Measurements from ENCODE around the gene MYH13.

The MYH13 gene

DNA sequence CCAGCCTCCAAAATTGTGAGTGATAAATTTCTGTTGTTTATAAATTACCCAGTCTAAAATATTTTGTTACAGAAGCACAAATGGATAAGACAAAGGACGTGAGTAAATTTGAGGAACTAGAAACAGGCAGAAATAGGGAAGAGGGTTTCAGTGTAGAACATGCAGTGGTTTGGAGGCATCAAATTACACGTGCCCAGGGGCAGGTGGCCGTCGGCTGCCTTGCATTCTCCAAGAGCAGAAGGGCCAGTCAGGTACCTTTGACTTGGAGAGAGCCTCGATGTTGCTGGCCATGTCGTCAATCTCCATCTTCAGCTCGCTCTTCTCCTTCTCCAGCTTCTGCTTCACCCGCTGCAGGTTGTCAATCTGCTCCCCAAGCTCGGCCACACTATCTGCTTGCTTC, 54.3 kb downstream of the MYH13 start:
- DNase-seq (ENCODE audit: extremely low read depth, low read depth): no peak
- TF ChIP-seq, protein P1, sequence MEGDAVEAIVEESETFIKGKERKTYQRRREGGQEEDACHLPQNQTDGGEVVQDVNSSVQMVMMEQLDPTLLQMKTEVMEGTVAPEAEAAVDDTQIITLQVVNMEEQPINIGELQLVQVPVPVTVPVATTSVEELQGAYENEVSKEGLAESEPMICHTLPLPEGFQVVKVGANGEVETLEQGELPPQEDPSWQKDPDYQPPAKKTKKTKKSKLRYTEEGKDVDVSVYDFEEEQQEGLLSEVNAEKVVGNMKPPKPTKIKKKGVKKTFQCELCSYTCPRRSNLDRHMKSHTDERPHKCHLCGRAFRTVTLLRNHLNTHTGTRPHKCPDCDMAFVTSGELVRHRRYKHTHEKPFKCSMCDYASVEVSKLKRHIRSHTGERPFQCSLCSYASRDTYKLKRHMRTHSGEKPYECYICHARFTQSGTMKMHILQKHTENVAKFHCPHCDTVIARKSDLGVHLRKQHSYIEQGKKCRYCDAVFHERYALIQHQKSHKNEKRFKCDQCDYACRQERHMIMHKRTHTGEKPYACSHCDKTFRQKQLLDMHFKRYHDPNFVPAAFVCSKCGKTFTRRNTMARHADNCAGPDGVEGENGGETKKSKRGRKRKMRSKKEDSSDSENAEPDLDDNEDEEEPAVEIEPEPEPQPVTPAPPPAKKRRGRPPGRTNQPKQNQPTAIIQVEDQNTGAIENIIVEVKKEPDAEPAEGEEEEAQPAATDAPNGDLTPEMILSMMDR (IDR thresholded peaks at IDR 0.05; ENCODE audit: low read depth, low read length): no peak

DNA sequence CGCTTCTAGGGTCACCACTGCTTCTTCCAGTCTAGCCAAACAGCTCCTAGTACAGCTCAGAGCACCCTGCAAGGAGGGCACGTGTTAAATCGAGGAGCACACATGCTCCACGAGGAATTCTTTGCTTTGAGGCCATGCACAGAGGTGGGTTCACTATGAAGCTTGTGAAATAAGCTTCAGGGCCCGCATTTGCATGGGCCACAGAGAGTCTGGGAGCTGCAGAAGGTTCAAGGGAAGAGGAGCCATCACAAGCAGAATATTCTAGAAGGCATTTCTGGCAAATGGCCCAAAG, 55.3 kb downstream of the MYH13 start:
- TF ChIP-seq, protein P1 (IDR thresholded peaks at IDR 0.05; ENCODE audit: low read depth, low read length): no peak
- DNase-seq (ENCODE audit: extremely low read depth, low read depth): no peak

DNA sequence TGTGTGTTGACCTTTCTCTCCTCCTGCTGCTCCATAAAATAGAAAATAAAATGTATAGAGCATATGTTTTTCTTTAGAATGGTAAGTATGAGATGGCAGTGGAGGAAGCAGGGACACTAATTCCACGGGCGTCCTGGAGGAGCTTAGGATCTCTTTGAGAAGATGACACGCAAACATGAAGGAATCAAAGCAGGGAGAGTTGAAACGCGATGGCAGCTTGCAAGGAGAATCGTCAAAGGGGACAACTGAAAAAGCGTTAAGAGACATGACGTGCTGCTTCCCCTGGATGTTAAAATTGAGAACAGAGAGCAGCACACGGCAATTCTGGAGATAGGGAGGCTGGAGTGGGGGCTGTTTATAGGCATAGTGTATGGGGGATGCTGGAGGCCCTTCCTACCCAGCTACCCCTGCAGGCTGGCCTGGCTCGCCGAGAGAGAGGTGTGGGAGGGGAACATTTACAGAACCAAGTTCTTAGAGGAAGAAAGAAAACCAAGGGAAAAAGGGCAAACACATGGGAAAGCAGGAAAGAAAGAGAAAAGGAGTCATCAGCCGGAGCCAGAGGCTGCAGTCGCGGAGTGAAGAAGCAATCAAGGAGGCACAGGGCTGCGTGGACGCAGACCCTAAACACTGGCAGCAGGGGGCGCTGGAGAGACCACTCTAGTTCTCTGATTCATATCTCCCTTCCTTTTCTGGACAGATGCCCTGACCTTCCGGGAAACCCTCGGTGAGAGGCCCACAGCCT, 55.8 kb downstream of the MYH13 start:
- peak; percentile 19 for DNase-seq (ENCODE audit: extremely low read depth, low read depth)
- TF ChIP-seq, protein P1 (IDR thresholded peaks at IDR 0.05; ENCODE audit: low read depth, low read length): peak; percentile 73

GRCh38 chr17:10314329-10314728, 58.5 kb downstream of the MYH13 start:
- DNase-seq (ENCODE audit: extremely low read depth, low read depth): no peak
- TF ChIP-seq, protein P1 (IDR thresholded peaks at IDR 0.05; ENCODE audit: low read depth, low read length): no peak

DNA sequence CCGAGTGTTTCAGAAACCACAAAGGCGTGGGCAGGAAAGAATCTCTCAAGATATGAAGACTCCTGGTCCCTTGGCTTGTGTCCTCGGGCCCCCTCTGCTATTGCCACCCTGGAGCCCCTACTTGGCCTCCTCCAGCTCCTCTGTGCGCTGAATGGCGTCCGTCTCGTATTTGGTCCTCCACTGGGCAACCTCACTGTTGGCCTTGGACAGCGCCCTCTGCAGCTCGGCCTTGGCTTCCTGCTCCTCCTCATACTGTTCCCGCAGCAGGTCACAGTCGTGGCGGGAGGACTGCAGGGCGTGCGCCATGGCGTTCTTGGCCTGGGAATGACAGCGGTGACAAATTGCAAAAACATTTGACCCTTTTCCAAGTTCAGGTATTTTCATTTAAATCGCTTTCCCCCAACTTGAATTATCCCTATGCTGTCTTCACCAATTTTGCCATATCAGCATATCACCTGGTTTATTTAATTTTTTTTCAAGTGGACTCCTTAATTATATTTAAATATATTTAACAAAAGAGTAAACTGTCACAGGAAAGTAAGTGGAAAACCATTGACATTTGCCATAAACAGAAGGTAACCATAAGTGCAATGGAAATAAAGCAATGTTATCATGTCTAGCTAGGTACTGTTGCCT, 59.7 kb downstream of the MYH13 start:
- TF ChIP-seq, protein P1 (IDR thresholded peaks at IDR 0.05; ENCODE audit: low read depth, low read length): no peak

GRCh38 chr17:10311131-10311530, 61.7 kb downstream of the MYH13 start:
- no peak for DNase-seq (ENCODE audit: extremely low read depth, low read depth)
- TF ChIP-seq, protein P1 (IDR thresholded peaks at IDR 0.05; ENCODE audit: low read depth, low read length): no peak

More for the DNA sequence above, 59.7 kb downstream of the MYH13 start:
- DNase-seq (ENCODE audit: extremely low read depth, low read depth): no peak

Data from AG09319 (cell line).